HCT116 (cell line): ENCODE measurements around the gene LRP1B.

Experiments used
- CEBPB ChIP-seq: IDR thresholded peaks from 2 replicates; pipeline ENCODE4 v1.6.1; 2012; ENCODE audit warnings: low read depth
- EGR1 ChIP-seq: IDR thresholded peaks from 2 replicates; pipeline ENCODE4 v1.6.1; 2012; ENCODE audit warnings: low read depth
- POLR2A ChIP-seq: IDR thresholded peaks from 2 replicates; pipeline ENCODE4 v1.7.0; 2011; ENCODE audit warnings: borderline replicate concordance; ENCODE audit not compliant: insufficient read depth, insufficient read length; ENCODE audit errors: extremely low read depth
- RAD21 ChIP-seq: IDR thresholded peaks from 2 replicates; pipeline ENCODE4 v1.6.1; 2012; ENCODE audit warnings: low read depth, mild to moderate bottlenecking
- TF ChIP-seq, protein P1 (sequence below), 3 experiments: fragments of 200-600 bp in 1 of 3; sonication (generic) in 1 of 3; IDR thresholded peaks in 2 of 3; conservative IDR thresholded peaks in 1 of 3; 2 replicates each; pipeline ENCODE4 v1.5.1; 2012 to 2017; ENCODE audit warnings: low read depth in 2 of 3, low read length in 2 of 3, antibody characterized with exemption in 1 of 3, borderline replicate concordance in 1 of 3, control low read depth in 1 of 3, mild to moderate bottlenecking in 1 of 3, mixed read lengths in 1 of 3, mixed run types in 1 of 3, moderate library complexity in 1 of 3; ENCODE audit not compliant: insufficient read depth in 1 of 3
- TF ChIP-seq, protein P2 (sequence below): IDR thresholded peaks from 2 replicates; pipeline ENCODE4 v1.6.1; 2011; ENCODE audit warnings: mild to moderate bottlenecking, low read length, moderate library complexity; ENCODE audit not compliant: insufficient replicate concordance; ENCODE audit errors: extremely low read depth

DNA sequence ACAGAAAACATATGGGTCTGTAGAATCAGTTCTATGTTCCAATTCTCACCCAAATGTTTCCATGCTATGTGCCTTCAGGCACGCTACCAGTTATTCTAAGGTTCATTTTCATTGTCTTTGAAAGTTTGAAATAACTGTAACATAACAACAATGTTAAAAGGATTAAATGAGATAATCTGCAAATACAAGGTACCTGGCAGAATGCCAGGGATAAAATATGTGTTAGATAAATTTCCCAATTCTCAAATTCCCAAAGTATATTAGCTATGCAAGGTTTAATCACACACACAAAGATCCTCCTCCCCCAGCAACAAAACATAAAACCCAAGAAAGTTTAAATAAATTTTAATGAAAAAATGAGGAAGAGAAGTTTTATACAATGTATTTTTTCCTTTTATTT lies 261.2 kb downstream of the LRP1B start:
- no peak for TF ChIP-seq RAD21
- TF ChIP-seq, protein P1, sequence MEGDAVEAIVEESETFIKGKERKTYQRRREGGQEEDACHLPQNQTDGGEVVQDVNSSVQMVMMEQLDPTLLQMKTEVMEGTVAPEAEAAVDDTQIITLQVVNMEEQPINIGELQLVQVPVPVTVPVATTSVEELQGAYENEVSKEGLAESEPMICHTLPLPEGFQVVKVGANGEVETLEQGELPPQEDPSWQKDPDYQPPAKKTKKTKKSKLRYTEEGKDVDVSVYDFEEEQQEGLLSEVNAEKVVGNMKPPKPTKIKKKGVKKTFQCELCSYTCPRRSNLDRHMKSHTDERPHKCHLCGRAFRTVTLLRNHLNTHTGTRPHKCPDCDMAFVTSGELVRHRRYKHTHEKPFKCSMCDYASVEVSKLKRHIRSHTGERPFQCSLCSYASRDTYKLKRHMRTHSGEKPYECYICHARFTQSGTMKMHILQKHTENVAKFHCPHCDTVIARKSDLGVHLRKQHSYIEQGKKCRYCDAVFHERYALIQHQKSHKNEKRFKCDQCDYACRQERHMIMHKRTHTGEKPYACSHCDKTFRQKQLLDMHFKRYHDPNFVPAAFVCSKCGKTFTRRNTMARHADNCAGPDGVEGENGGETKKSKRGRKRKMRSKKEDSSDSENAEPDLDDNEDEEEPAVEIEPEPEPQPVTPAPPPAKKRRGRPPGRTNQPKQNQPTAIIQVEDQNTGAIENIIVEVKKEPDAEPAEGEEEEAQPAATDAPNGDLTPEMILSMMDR (IDR thresholded peaks at IDR 0.05 in 2 of 3, conservative IDR thresholded peaks at IDR 0.05 in 1 of 3; ENCODE audit: borderline replicate concordance in 1 of 3, insufficient read depth in 1 of 3, low read depth in 2 of 3, low read length in 2 of 3) = no peak
- TF ChIP-seq, protein P2, sequence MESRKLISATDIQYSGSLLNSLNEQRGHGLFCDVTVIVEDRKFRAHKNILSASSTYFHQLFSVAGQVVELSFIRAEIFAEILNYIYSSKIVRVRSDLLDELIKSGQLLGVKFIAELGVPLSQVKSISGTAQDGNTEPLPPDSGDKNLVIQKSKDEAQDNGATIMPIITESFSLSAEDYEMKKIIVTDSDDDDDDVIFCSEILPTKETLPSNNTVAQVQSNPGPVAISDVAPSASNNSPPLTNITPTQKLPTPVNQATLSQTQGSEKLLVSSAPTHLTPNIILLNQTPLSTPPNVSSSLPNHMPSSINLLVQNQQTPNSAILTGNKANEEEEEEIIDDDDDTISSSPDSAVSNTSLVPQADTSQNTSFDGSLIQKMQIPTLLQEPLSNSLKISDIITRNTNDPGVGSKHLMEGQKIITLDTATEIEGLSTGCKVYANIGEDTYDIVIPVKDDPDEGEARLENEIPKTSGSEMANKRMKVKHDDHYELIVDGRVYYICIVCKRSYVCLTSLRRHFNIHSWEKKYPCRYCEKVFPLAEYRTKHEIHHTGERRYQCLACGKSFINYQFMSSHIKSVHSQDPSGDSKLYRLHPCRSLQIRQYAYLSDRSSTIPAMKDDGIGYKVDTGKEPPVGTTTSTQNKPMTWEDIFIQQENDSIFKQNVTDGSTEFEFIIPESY = no peak
- TF ChIP-seq EGR1 = no peak
- no peak for TF ChIP-seq CEBPB
- no peak for TF ChIP-seq POLR2A
